Measurements from ENCODE around the gene TLCD4.

Gene TLCD4

GRCh38 chr1:95117207-95118066 lies at the start of gene TLCD4:
Gene TLCD4, plus strand, starts transcription at chr1:95117355. Its CDS starts 26,547 bp downstream, at chr1:95143902.
- no peak for DNase-seq (ENCODE audit: low read depth)
- no peak for TF ChIP-seq CTCF (conservative IDR thresholded peaks at IDR 0.05; ENCODE audit: low read depth, low read length)
- H3K4me3 ChIP-seq (ENCODE audit: low read length), result peak within 1 kb of the TSS; percentile 85

- DNase-seq (ENCODE audit: low read depth), result no peak
- H3K4me3 ChIP-seq (ENCODE audit: low read length), result no peak overlapping the region
- TF ChIP-seq CTCF (conservative IDR thresholded peaks at IDR 0.05; ENCODE audit: low read depth, low read length), result no peak
These were observed 49.6 kb upstream of the TLCD4 start for GRCh38 chr1:95067568-95067967.

GRCh38 chr1:95068956-95069709 lies 48.0 kb upstream of the TLCD4 start:
- no peak for TF ChIP-seq CTCF (conservative IDR thresholded peaks at IDR 0.05; ENCODE audit: low read depth, low read length)
- no peak for DNase-seq (ENCODE audit: low read depth)
- H3K4me3 ChIP-seq (ENCODE audit: low read length), result no peak overlapping the region

- TF ChIP-seq CTCF (conservative IDR thresholded peaks at IDR 0.05; ENCODE audit: low read depth, low read length), result no peak
- H3K4me3 ChIP-seq (ENCODE audit: low read length), result no peak overlapping the region
- no peak for DNase-seq (ENCODE audit: low read depth)
These were observed 47.5 kb upstream of the TLCD4 start for GRCh38 chr1:95069710-95070093.

- TF ChIP-seq CTCF (conservative IDR thresholded peaks at IDR 0.05; ENCODE audit: low read depth, low read length), result no peak
- no peak overlapping the region for H3K4me3 ChIP-seq (ENCODE audit: low read length)
- no peak for DNase-seq (ENCODE audit: low read depth)
These were observed 45.6 kb upstream of the TLCD4 start for GRCh38 chr1:95071539-95071938.

- peak overlapping the region; percentile 94 for H3K4me3 ChIP-seq (ENCODE audit: low read length)
- no peak for DNase-seq (ENCODE audit: low read depth)
- no peak for TF ChIP-seq CTCF (conservative IDR thresholded peaks at IDR 0.05; ENCODE audit: low read depth, low read length)
These were observed 45.0 kb upstream of the TLCD4 start for GRCh38 chr1:95072117-95072516.

All from retinal pigment epithelial cell (primary cell).